Measurements from ENCODE around the gene ARSK.
"Not testable (repeated sequence)": the region's sequence is repeated elsewhere in the genome, so short reads cannot be mapped to it uniquely, and the experiment has no call there.

The ARSK gene

GRCh38 chr5:95621839-95622629, 67.1 kb downstream of the ARSK start:
- DNase-seq: no peak

- no peak for DNase-seq
Measured at GRCh38 chr5:95623706-95624105, 68.8 kb downstream of the ARSK start.

- no peak for DNase-seq
Measured at GRCh38 chr5:95624368-95624767, 69.5 kb downstream of the ARSK start.

GRCh38 chr5:95626701-95627100, 71.8 kb downstream of the ARSK start:
- no peak for DNase-seq

- DNase-seq: no peak
Measured at GRCh38 chr5:95627971-95628810, 73.3 kb downstream of the ARSK start.

- no peak for DNase-seq
Measured at GRCh38 chr5:95628933-95629332, 74.0 kb downstream of the ARSK start.

- DNase-seq: no peak
Measured at GRCh38 chr5:95630394-95630917, 75.6 kb downstream of the ARSK start.

GRCh38 chr5:95631255-95631958, 76.5 kb downstream of the ARSK start:
- DNase-seq: no peak

GRCh38 chr5:95631991-95632675, 77.2 kb downstream of the ARSK start:
- DNase-seq: peak; percentile 46

- DNase-seq: not testable (repeated sequence)
Measured at GRCh38 chr5:95632942-95633341, 78.0 kb downstream of the ARSK start.

- no peak for DNase-seq
Measured at GRCh38 chr5:95633671-95634070, 78.8 kb downstream of the ARSK start.

GRCh38 chr5:95634081-95634480, 79.2 kb downstream of the ARSK start:
- no peak for DNase-seq

- no peak for DNase-seq
Measured at GRCh38 chr5:95638632-95639031, 83.7 kb downstream of the ARSK start.

GRCh38 chr5:95641741-95642220, 86.9 kb downstream of the ARSK start:
- no peak for DNase-seq

- DNase-seq: no peak
Measured at GRCh38 chr5:95643152-95643551, 88.3 kb downstream of the ARSK start.

GRCh38 chr5:95644351-95645042, 89.6 kb downstream of the ARSK start:
- DNase-seq: peak; percentile 83

- not testable (repeated sequence) for DNase-seq
Measured at GRCh38 chr5:95646226-95646568, 91.3 kb downstream of the ARSK start.

- peak; percentile 100 for DNase-seq
Measured at GRCh38 chr5:95646569-95647431, 91.9 kb downstream of the ARSK start, which contains the start of gene RFESD. TSS of gene RFESD (plus strand) at chr5:95646777. CDS start at chr5:95652272, 5,495 bp downstream.

GRCh38 chr5:95647886-95648860, 93.3 kb downstream of the ARSK start:
- no peak for DNase-seq
